H1 (cell line): ENCODE data around the gene BSN. TPM values are rescaled to one million over a fixed set of nuclear protein-coding genes. Genes with fewer than 3 reads are reported as not detected.

Experiments used
- CTCF ChIA-PET: fragments of 300-600 bp; sonication (Branson Sonifier 250); formaldehyde crosslinking; loops from one replicate; lab custom pipeline; 2021; ENCODE audit not compliant: partially characterized antibody; lab: Charles Lee
- POLR2A ChIA-PET: fragments of 300-600 bp; sonication (Branson Sonifier 250); formaldehyde crosslinking; loops from one replicate; lab custom pipeline; 2021; ENCODE audit warnings: inconsistent platforms; ENCODE audit not compliant: partially characterized antibody; lab: Charles Lee
- DNase-seq, 2 experiments: peaks; one replicate each; pipeline versions ENCODE4 v3.0.0 to v3.0.0-alpha.2; 2010 to 2022; ENCODE audit warnings: low spot score in 2 of 2, low read depth in 1 of 2, mixed read lengths in 1 of 2
- FAIRE-seq: peaks from 2 replicates; lab custom pipeline; 2011; peaks lifted over from hg19 to GRCh38; lab: Jason Lieb, UNC
- H2AFZ ChIP-seq: 2 replicates; pipeline ENCODE4 v1.8.1; 2012; ENCODE audit warnings: low read length, inconsistent platforms
- H2AK5ac ChIP-seq: 2 replicates; pipeline ENCODE4 v1.6.1; 2013; ENCODE audit warnings: low read depth, low read length
- H2BK120ac ChIP-seq: replicated peaks from 2 replicates; pipeline ENCODE3; 2013; ENCODE audit warnings: low read depth, low read length, inconsistent platforms
- H2BK12ac ChIP-seq: 2 replicates; pipeline ENCODE4 v1.6.1; 2013; ENCODE audit warnings: low read depth, low read length
- H2BK15ac ChIP-seq: 2 replicates; pipeline ENCODE4 v1.6.1; 2013; ENCODE audit warnings: low read length
- H2BK20ac ChIP-seq: 2 replicates; pipeline ENCODE4 v1.6.1; 2013; ENCODE audit warnings: low read length
- H2BK5ac ChIP-seq: 2 replicates; pipeline ENCODE4 v1.6.1; 2013; ENCODE audit warnings: low read depth, low read length
- H3K14ac ChIP-seq: 2 replicates; pipeline ENCODE4 v1.6.1; 2013; ENCODE audit warnings: inconsistent platforms; ENCODE audit not compliant: insufficient read length
- H3K18ac ChIP-seq: 2 replicates; pipeline ENCODE4 v1.6.1; 2013; ENCODE audit warnings: low read length; ENCODE audit errors: extremely low read depth
- H3K23ac ChIP-seq: 2 replicates; pipeline ENCODE4 v1.6.1; 2013; ENCODE audit warnings: inconsistent platforms; ENCODE audit not compliant: insufficient read length
- H3K23me2 ChIP-seq: 2 replicates; pipeline ENCODE4 v1.6.1; 2013; ENCODE audit warnings: low read depth, low read length
- H3K27ac ChIP-seq: 2 replicates; pipeline ENCODE4 v1.6.1; 2011; ENCODE audit warnings: low read depth, low read length, inconsistent platforms
- H3K27me3 ChIP-seq, 4 experiments: replicated peaks in 1 of 4; 1 replicate in 1 of 4; 2 replicates in 3 of 4; pipeline versions ENCODE4 v1.6.1 to v1.8.1; 2011 to 2013; ENCODE audit warnings: low read length in 3 of 4, mild to moderate bottlenecking in 3 of 4, inconsistent platforms in 2 of 4, mixed read lengths in 2 of 4, moderate library complexity in 1 of 4; ENCODE audit not compliant: control insufficient read depth in 3 of 4, insufficient read depth in 3 of 4; ENCODE audit errors: extremely low read depth in 1 of 4
- H3K36me3 ChIP-seq, 4 experiments: 2 replicates each; pipeline versions ENCODE4 v1.6.1 to v1.8.1; 2011 to 2013; ENCODE audit warnings: mild to moderate bottlenecking in 4 of 4, low read length in 3 of 4, moderate library complexity in 2 of 4, control low read depth in 1 of 4, inconsistent platforms in 1 of 4; ENCODE audit not compliant: insufficient read depth in 4 of 4, control insufficient read depth in 2 of 4
- H3K4ac ChIP-seq: replicated peaks from 2 replicates; pipeline ENCODE3; 2013; ENCODE audit warnings: low read length, low read depth, mixed read lengths, inconsistent platforms; ENCODE audit not compliant: insufficient read length
- H3K4me1 ChIP-seq, 4 experiments: replicated peaks in 1 of 4; 1 replicate in 1 of 4; 2 replicates in 3 of 4; pipeline versions ENCODE4 v1.6.1 to v1.8.1; 2011 to 2013; ENCODE audit warnings: low read length in 3 of 4, inconsistent platforms in 2 of 4, mixed read lengths in 1 of 4; ENCODE audit not compliant: insufficient read depth in 4 of 4, control insufficient read depth in 3 of 4
- H3K4me2 ChIP-seq, 2 experiments: 2 replicates each; pipeline versions ENCODE4 v1.6.1 to v1.8.1; 2011 to 2013; ENCODE audit warnings: low read depth in 2 of 2, low read length in 2 of 2, control low read depth in 1 of 2, inconsistent platforms in 1 of 2, mild to moderate bottlenecking in 1 of 2; ENCODE audit not compliant: insufficient read depth in 1 of 2
- H3K4me3 ChIP-seq, 4 experiments: fragments of 200-600, 300-600 bp in 1 of 4; sonication (generic), shearing (Covaris generic), sonication (Bioruptor Twin) in 1 of 4; 2 replicates each; pipeline versions ENCODE4 v1.5.1 to v1.8.1; 2011 to 2016; ENCODE audit warnings: low read length in 4 of 4, low read depth in 3 of 4, control low read depth in 2 of 4, inconsistent platforms in 2 of 4, mild to moderate bottlenecking in 2 of 4, mixed read lengths in 1 of 4, moderate library complexity in 1 of 4; ENCODE audit not compliant: insufficient read depth in 2 of 4; ENCODE audit errors: extremely low read depth in 1 of 4
- H3K56ac ChIP-seq: replicated peaks from 2 replicates; pipeline ENCODE3; 2013; ENCODE audit warnings: low read depth, mild to moderate bottlenecking, mixed read lengths, low read length, inconsistent platforms; ENCODE audit not compliant: insufficient read length
- H3K79me1 ChIP-seq: 2 replicates; pipeline ENCODE4 v1.6.1; 2013; ENCODE audit warnings: low read depth, low read length, control low read depth
- H3K79me2 ChIP-seq, 2 experiments: 2 replicates each; pipeline versions ENCODE4 v1.6.1 to v1.8.1; 2012 to 2013; ENCODE audit warnings: low read length in 2 of 2, mild to moderate bottlenecking in 2 of 2, inconsistent platforms in 1 of 2; ENCODE audit not compliant: insufficient read depth in 2 of 2, control insufficient read depth in 1 of 2
- H3K9ac ChIP-seq, 4 experiments: replicated peaks in 1 of 4; 1 replicate in 1 of 4; 2 replicates in 3 of 4; pipeline versions ENCODE4 v1.6.1 to v1.8.1; 2011 to 2013; ENCODE audit warnings: low read depth in 3 of 4, low read length in 3 of 4, control low read depth in 2 of 4, mild to moderate bottlenecking in 2 of 4, moderate library complexity in 2 of 4, inconsistent platforms in 1 of 4; ENCODE audit errors: extremely low read depth in 1 of 4
- H3K9me3 ChIP-seq, 2 experiments: 2 replicates each; pipeline versions ENCODE4 v1.6.1 to v1.8.1; 2012 to 2013; ENCODE audit warnings: mild to moderate bottlenecking in 2 of 2, moderate library complexity in 2 of 2, control low read depth in 1 of 2, inconsistent platforms in 1 of 2, low read depth in 1 of 2, low read length in 1 of 2, mixed read lengths in 1 of 2; ENCODE audit not compliant: insufficient read depth in 2 of 2
- H4K20me1 ChIP-seq, 2 experiments: replicated peaks in 1 of 2; 2 replicates each; pipeline versions ENCODE3 to v1.8.1; 2011 to 2013; ENCODE audit warnings: inconsistent platforms in 2 of 2, low read length in 2 of 2, mild to moderate bottlenecking in 1 of 2; ENCODE audit not compliant: insufficient read depth in 2 of 2, control insufficient read depth in 1 of 2
- H4K5ac ChIP-seq: 2 replicates; pipeline ENCODE4 v1.6.1; 2013; ENCODE audit warnings: low read length, low read depth, mixed read lengths, inconsistent platforms; ENCODE audit not compliant: insufficient read length
- H4K8ac ChIP-seq: 2 replicates; pipeline ENCODE4 v1.8.0; 2013; ENCODE audit warnings: mild to moderate bottlenecking, moderate library complexity, low read length, inconsistent platforms; ENCODE audit not compliant: insufficient read depth; ENCODE audit errors: extremely low read depth
- H4K91ac ChIP-seq: replicated peaks from 2 replicates; pipeline ENCODE3; 2013; ENCODE audit warnings: low read length, mixed read lengths, inconsistent platforms; ENCODE audit not compliant: insufficient read length
- BRCA1 ChIP-seq: IDR thresholded peaks from 2 replicates; pipeline ENCODE4 v1.6.1; 2012; ENCODE audit warnings: low read depth, low read length, improper control_type of control experiment
- CEBPB ChIP-seq: IDR thresholded peaks from 2 replicates; pipeline ENCODE4 v1.6.1; 2012; ENCODE audit warnings: low read depth, low read length
- RAD21 ChIP-seq, 2 experiments: IDR thresholded peaks in 1 of 2; conservative IDR thresholded peaks in 1 of 2; 2 replicates each; pipeline ENCODE4 v1.6.1; 2011; ENCODE audit warnings: low read depth in 2 of 2, low read length in 2 of 2, improper control_type of control experiment in 1 of 2, inconsistent platforms in 1 of 2, mild to moderate bottlenecking in 1 of 2, moderate library complexity in 1 of 2
- SIRT6 ChIP-seq: IDR thresholded peaks from one replicate; pipeline ENCODE4 v1.7.1; 2012; ENCODE audit warnings: low read length, inconsistent platforms
- SP2 ChIP-seq: IDR thresholded peaks from 2 replicates; pipeline ENCODE4 v1.6.1; 2012; ENCODE audit warnings: mild to moderate bottlenecking, low read length, inconsistent platforms
- WGBS, 2 experiments: shearing (Covaris generic) in 1 of 2; methylation state at CpG; one replicate each; pipeline versions ENCODE4 v1.1.6 to v1.1.7; 2013 to 2015; ENCODE audit warnings: low lambda C conversion rate in 2 of 2, mixed read lengths in 2 of 2, inconsistent platforms in 1 of 2, low coverage in 1 of 2, missing lambda C conversion rate in 1 of 2; ENCODE audit not compliant: insufficient replicate concordance in 2 of 2, insufficient coverage in 1 of 2, insufficient read length in 1 of 2; ENCODE audit errors: extremely low coverage in 1 of 2, missing lambda C conversion rate in 1 of 2; 5-methylcytosine and 5-hydroxymethylcytosine counted together
- polyA plus RNA-seq, 7 experiments: library from polyadenylated mRNA; depleted of rRNA in 3 of 7; stranded (reverse) in 5 of 7; unstranded in 2 of 7; fragments of >200 nt in 5 of 7; fragments of 200-250 nt in 2 of 7; gene quantifications; 1 replicate in 5 of 7; 2 replicates in 1 of 7; 4 replicates in 1 of 7; pipeline versions ENCODE4 v1.2.1 to v1.2.3, GENCODE V29; 2011 to 2013; ENCODE audit warnings: missing spikeins in 2 of 7, mixed read lengths in 2 of 7
- total RNA-seq: library from RNA; stranded (reverse); fragmentation: NEBNext Ultra II Directional; extraction: Animal tissue kit (Norgen Biotek cat#: 25700); gene quantifications from 2 replicates; pipeline ENCODE4 v1.2.1, GENCODE V29; 2021
- TF ChIP-seq, protein P1 (sequence below): IDR thresholded peaks from 2 replicates; pipeline ENCODE4 v1.6.1; 2012; ENCODE audit warnings: inconsistent platforms

The BSN gene
- total and polyA plus RNA-seq, 2 of the 8 experiments (the other 6 are each of a cell fraction or from before 2014, with no cell fraction given): 0.60 to 3.0 TPM

DNA sequence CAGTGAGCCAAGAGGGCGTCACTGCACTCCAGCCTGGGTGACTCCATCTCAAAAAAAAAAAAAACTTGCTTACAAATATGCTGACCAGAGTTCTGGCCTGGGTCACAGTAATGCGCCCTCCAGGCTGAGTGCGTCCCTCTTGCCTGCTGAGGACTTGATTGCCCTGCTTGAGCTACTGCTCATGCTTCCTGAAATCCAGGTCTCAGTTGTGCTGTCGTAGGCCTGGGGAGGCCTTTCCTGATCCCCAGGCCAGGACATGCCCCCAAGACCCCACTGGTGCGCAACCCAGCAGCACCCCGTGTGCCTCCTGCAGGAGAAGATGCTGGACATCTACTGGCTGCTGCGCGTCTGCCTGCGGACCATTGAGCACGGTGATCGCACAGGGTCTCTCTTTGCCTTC lies 157.9 kb downstream of the BSN start:
- H3K56ac ChIP-seq: no peak overlapping the region
- peaks cover 0 to 4% of the 10 kb centered on the region in 2 experiments for H4K20me1 ChIP-seq
- H4K91ac ChIP-seq: no peak overlapping the region
- no peak overlapping the region for H3K4me2 ChIP-seq
- H3K4me3 ChIP-seq: no peak overlapping the region
- no peak overlapping the region for H3K4ac ChIP-seq
- no peak overlapping the region for H3K18ac ChIP-seq
- H2BK20ac ChIP-seq: no peak overlapping the region
- H2AFZ ChIP-seq: no peak overlapping the region
- no peaks in the 10 kb centered on the region; a peak in 1 of 8 replicates for H3K36me3 ChIP-seq
- H3K27ac ChIP-seq: no peak overlapping the region
- no peaks in the 10 kb centered on the region for H3K9me3 ChIP-seq
- TF ChIP-seq SIRT6: no peak
- TF ChIP-seq RAD21 (IDR thresholded peaks at IDR 0.05 in 1 of 2, conservative IDR thresholded peaks at IDR 0.05 in 1 of 2; ENCODE audit: low read depth in 2 of 2, low read length in 2 of 2): no peak
- no peak for TF ChIP-seq SP2
- TF ChIP-seq BRCA1: no peak
- TF ChIP-seq, protein P1, sequence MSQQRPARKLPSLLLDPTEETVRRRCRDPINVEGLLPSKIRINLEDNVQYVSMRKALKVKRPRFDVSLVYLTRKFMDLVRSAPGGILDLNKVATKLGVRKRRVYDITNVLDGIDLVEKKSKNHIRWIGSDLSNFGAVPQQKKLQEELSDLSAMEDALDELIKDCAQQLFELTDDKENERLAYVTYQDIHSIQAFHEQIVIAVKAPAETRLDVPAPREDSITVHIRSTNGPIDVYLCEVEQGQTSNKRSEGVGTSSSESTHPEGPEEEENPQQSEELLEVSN: no peak
- no peak for TF ChIP-seq CEBPB
- H3K14ac ChIP-seq: no peak overlapping the region
- H4K8ac ChIP-seq: no peak overlapping the region
- no peaks in the 10 kb centered on the region for H3K79me2 ChIP-seq
- ChIA-PET CTCF (interaction anchor here (0.6 to 3.7 kb wide), 8 partner anchors 8 to 159 kb away, joined by 3 to 55 read pairs (median 4); no protein-coding TSS in a partner anchor), POLR2A (interaction anchor here (0.6 to 3.8 kb wide), 7 partner anchors 9 to 219 kb away, joined by 3 to 41 read pairs (median 6); partner anchors contain the start of genes AMIGO3 and GMPPB)
- no peaks in the 10 kb centered on the region for H3K79me1 ChIP-seq
- H2BK5ac ChIP-seq: no peak overlapping the region
- DNase-seq (no peak), FAIRE-seq (no peak)
- no peak overlapping the region for H2BK12ac ChIP-seq
- H3K27me3 ChIP-seq: no peaks in the 10 kb centered on the region
- H3K23ac ChIP-seq: no peak overlapping the region
- no peak overlapping the region for H3K9ac ChIP-seq
- no peaks in the 10 kb centered on the region; the same call in 1 of the 2 replicates for H3K23me2 ChIP-seq
- no peak overlapping the region for H2AK5ac ChIP-seq
- peaks cover 0 to 3% (median 0%) of the 10 kb centered on the region in 4 experiments; a peak in 1 of 7 replicates for H3K4me1 ChIP-seq
- no peak overlapping the region for H2BK120ac ChIP-seq
- H4K5ac ChIP-seq: no peak overlapping the region
- H2BK15ac ChIP-seq: no peak overlapping the region
- WGBS, 2 experiments: 91% methylated on average over 11 of the region's 11 CpGs; no CpG with 5 or more reads in 1 of the 2 experiments
